WI38 (cell line): Measurements from ENCODE around the gene RSRC1.

Experiments used
- H3K4me3 ChIP-seq: 2 replicates; pipeline ENCODE4 v1.5.1; 2011; ENCODE audit warnings: low read depth, mild to moderate bottlenecking, control low read depth, low read length
- TF ChIP-seq, protein P1 (sequence below): IDR thresholded peaks from 2 replicates; pipeline ENCODE4 v1.5.1; 2012; ENCODE audit warnings: low read depth, mild to moderate bottlenecking, control low read depth, low read length

The RSRC1 gene

DNA sequence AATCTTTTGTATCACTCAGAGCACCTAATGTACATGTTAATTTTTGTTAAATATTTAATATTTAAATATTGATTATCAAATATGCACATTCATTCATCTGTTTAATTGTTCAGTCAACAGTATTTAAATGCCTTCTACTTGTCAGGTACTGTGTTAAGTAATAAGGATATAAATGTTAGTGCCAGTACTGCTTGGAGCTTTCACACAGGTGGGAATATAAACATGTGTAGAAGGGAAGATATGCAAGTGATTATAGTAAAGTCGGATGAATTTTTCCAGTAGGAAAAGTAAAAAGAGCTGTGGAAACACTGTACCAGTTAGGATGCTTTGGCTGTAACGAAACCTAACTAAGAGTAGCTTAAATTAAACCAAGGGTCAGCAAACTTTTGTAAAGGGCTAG, 95.4 kb downstream of the RSRC1 start:
- TF ChIP-seq, protein P1, sequence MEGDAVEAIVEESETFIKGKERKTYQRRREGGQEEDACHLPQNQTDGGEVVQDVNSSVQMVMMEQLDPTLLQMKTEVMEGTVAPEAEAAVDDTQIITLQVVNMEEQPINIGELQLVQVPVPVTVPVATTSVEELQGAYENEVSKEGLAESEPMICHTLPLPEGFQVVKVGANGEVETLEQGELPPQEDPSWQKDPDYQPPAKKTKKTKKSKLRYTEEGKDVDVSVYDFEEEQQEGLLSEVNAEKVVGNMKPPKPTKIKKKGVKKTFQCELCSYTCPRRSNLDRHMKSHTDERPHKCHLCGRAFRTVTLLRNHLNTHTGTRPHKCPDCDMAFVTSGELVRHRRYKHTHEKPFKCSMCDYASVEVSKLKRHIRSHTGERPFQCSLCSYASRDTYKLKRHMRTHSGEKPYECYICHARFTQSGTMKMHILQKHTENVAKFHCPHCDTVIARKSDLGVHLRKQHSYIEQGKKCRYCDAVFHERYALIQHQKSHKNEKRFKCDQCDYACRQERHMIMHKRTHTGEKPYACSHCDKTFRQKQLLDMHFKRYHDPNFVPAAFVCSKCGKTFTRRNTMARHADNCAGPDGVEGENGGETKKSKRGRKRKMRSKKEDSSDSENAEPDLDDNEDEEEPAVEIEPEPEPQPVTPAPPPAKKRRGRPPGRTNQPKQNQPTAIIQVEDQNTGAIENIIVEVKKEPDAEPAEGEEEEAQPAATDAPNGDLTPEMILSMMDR = no peak
- H3K4me3 ChIP-seq = no peak overlapping the region

DNA sequence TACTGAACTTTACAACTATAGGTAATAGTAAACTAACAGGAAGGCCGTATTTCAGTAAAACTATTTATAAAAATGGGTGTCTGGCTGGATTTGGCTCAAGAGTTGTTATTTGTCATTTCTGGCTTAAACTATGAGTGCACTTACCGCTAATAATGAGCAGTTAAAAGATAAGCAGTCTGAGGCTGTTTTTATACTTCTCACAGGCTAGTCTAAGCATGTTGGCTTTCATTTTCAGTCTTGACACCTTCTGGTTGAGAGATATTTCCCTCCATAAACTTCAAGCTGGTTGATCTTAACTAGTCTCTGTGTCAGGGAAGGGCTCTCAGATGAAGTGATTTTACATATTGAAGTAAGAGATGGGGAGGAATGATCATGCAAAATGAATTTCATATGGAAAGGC, 96.1 kb downstream of the RSRC1 start:
- H3K4me3 ChIP-seq = no peak overlapping the region
- TF ChIP-seq, protein P1 = no peak

DNA sequence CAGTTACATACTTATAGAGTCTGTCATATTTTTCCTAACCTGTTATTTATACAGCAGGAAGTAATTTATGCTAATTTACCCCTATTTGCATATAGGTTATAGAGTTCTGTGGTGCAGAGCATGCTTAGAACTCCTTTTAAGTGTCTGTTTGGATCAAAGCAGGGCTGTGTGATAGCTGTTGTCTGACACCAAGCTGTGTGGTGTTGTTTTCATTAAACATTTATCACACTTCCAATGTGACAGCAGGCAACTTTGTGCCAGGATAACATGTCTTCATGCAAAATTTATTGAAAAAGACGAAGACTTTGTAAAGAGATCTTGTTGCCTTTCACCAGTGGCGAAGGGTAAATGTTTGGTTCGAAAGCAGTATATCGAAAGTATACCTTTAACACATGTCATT, 100.2 kb downstream of the RSRC1 start:
- H3K4me3 ChIP-seq = no peak overlapping the region
- TF ChIP-seq, protein P1 = no peak

DNA sequence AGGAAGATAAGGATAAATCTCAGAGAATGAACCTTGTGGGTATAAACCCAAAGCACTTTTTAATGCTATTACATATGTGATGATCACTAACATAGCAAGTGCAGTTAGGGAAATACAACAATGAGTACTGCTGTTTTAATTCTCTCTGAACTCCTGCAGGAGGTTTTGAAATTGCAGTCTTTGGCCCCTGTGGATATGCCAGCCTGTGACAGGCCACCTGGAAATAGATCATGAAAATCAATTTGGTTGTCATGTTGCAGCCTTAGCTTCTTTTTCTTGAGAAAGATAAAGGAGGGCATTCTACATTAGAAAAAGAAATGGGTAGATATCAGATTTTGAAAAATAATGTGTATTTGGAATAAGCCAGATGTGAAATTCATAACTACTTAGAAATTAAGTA, 103.6 kb downstream of the RSRC1 start:
- TF ChIP-seq, protein P1 = no peak
- H3K4me3 ChIP-seq = no peak overlapping the region

DNA sequence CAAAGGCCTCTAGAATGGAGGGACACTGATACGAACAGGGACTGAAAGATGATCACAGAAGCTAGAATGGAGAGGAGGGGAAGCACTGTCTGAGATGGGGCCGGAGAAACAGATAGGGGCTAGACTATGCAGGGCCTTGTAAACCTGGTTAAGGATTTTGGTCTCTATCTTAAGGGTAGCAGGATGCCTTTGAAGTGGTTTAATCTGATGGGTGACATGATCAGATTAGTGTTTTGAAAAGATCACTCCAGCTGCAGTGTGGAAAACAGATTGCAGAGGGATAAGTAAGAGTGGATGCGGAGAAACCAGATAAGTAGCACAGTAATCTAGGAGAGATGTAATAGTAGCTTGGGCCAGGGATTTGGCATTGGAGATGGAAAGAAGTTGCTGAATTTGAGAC, 108.1 kb downstream of the RSRC1 start:
- no peak overlapping the region for H3K4me3 ChIP-seq
- TF ChIP-seq, protein P1 = no peak

DNA sequence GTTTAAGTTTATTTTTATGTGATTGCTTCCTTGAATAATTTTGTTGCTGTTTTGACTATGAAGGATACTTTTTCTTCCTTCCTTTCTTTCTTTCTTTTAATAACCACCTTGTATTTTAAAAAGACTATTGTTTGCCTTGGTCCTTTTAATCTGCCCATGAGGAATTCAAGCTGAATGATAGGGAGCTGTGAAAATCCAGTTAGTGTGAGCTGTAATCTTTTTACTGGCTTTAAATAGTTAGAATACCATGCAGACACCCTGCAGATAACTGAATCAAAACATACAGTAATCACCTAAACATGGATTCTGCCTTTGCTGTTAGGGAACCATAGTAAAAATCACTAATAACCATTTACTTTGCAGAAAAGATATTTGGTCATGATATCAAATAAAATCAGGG, 110.7 kb downstream of the RSRC1 start:
- no peak overlapping the region for H3K4me3 ChIP-seq
- TF ChIP-seq, protein P1 = no peak

DNA sequence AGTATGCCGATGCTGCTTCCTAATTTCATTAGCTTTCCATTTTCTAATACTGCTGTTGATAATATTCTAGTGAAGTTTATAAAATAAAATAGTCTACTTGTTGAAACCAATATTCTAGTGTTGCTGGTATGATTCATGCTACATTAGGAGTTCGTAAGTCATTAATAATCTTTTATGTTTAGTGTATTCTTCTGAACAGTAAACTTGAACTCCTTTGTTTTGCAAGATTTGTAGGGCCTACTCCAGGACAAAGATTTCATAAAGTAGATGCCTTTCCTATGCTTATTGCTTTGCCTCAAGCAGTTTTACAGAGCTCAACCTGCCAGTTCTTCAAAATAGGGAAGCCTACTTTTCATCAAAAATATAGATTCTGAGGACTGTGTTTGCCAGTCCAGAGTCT, 111.5 kb downstream of the RSRC1 start:
- no peak overlapping the region for H3K4me3 ChIP-seq
- TF ChIP-seq, protein P1 = no peak
